HL-60 (cell line): Measurements from ENCODE around the gene CREBBP.

Experiments used
- CTCF ChIP-seq: IDR thresholded peaks from one replicate; pipeline ENCODE4 v1.5.1; 2011; ENCODE audit warnings: low read length, control low read depth, inconsistent platforms; ENCODE audit not compliant: insufficient read depth
- POLR2AphosphoS5 ChIP-seq: IDR thresholded peaks from 2 replicates; pipeline ENCODE4 v1.6.1; 2012; ENCODE audit warnings: low read depth

- TF ChIP-seq CTCF (no peak), POLR2AphosphoS5 (no peak)
Observed at GRCh38 chr16:3780570-3780969, 99.9 kb downstream of the CREBBP start.
